ENCODE results near the gene GINM1. TPM values are rescaled to one million over a fixed set of nuclear protein-coding genes. Genes with fewer than 3 reads are reported as not detected.

The GINM1 gene
- total and polyA plus RNA-seq, 2 of the 8 experiments (the other 6 are each of a cell fraction or from before 2014, with no cell fraction given), result 5.1 to 21.6 TPM

- ChIA-PET POLR2A (ENCODE audit: partially characterized antibody) (interaction anchor here (0.6 to 0.7 kb wide), 2 partner anchors 50 to 464 kb away, joined by 3 read pairs; no protein-coding TSS in a partner anchor), CTCF (ENCODE audit: partially characterized antibody) (interaction anchor here (3.3 kb wide), 1 partner anchor 12 kb away, joined by 17 read pairs; no protein-coding TSS in a partner anchor)
- H3K18ac ChIP-seq (ENCODE audit: extremely low read depth, low read length), result no peak overlapping the region
- no peak overlapping the region for H2AFZ ChIP-seq (ENCODE audit: low read length)
- H3K36me3 ChIP-seq (ENCODE audit: control insufficient read depth in 2 of 4, insufficient read depth in 4 of 4, low read length in 3 of 4), result peaks cover 4 to 64% (median 18%) of the 10 kb centered on the region in 4 experiments; a peak in 7 of 8 replicates
- WGBS, 2 experiments (ENCODE audit: extremely low coverage in 1 of 2, insufficient coverage in 1 of 2, insufficient read length in 1 of 2, insufficient replicate concordance in 2 of 2, low coverage in 1 of 2, low lambda C conversion rate in 2 of 2, missing lambda C conversion rate in 1 of 2), result 93% methylated on average over 5 of the region's 5 CpGs; no CpG with 5 or more reads in 1 of the 2 experiments
- no peak overlapping the region for H2BK5ac ChIP-seq (ENCODE audit: low read depth, low read length)
- H3K9me3 ChIP-seq (ENCODE audit: insufficient read depth in 2 of 2, low read depth in 1 of 2, low read length in 1 of 2), result no peaks in the 10 kb centered on the region
- H4K91ac ChIP-seq (replicated peaks; ENCODE audit: insufficient read length, low read length), result no peak overlapping the region
- H2BK20ac ChIP-seq (ENCODE audit: low read length), result no peak overlapping the region
- H3K4me2 ChIP-seq (ENCODE audit: insufficient read depth in 1 of 2, low read depth in 2 of 2, low read length in 2 of 2), result no peak overlapping the region
- no peak overlapping the region for H2BK12ac ChIP-seq (ENCODE audit: low read depth, low read length)
- H3K4ac ChIP-seq (replicated peaks; ENCODE audit: insufficient read length, low read depth, low read length), result no peak overlapping the region
- FAIRE-seq, result no peak
- H3K4me1 ChIP-seq (replicated peaks in 1 of 4; ENCODE audit: control insufficient read depth in 3 of 4, insufficient read depth in 4 of 4, low read length in 3 of 4), result no peaks in the 10 kb centered on the region
- no peak overlapping the region for H4K5ac ChIP-seq (ENCODE audit: insufficient read length, low read depth, low read length)
- H2BK120ac ChIP-seq (replicated peaks; ENCODE audit: low read depth, low read length), result no peak overlapping the region
- H3K79me2 ChIP-seq (ENCODE audit: control insufficient read depth in 1 of 2, insufficient read depth in 2 of 2, low read length in 2 of 2), result no peaks in the 10 kb centered on the region
- H3K56ac ChIP-seq (replicated peaks; ENCODE audit: insufficient read length, low read depth, low read length), result no peak overlapping the region
- no peak overlapping the region for H2AK5ac ChIP-seq (ENCODE audit: low read depth, low read length)
- H3K27me3 ChIP-seq (replicated peaks in 1 of 4; ENCODE audit: control insufficient read depth in 3 of 4, extremely low read depth in 1 of 4, insufficient read depth in 3 of 4, low read length in 3 of 4), result no peaks in the 10 kb centered on the region
- H4K20me1 ChIP-seq (replicated peaks in 1 of 2; ENCODE audit: control insufficient read depth in 1 of 2, insufficient read depth in 2 of 2, low read length in 2 of 2), result no peaks in the 10 kb centered on the region
- no peaks in the 10 kb centered on the region for H3K79me1 ChIP-seq (ENCODE audit: low read depth, low read length)
- no peak overlapping the region for H4K8ac ChIP-seq (ENCODE audit: extremely low read depth, insufficient read depth, low read length)
- H3K27ac ChIP-seq (ENCODE audit: low read depth, low read length), result no peak overlapping the region
- TF ChIP-seq ATF2 (IDR thresholded peaks at IDR 0.05; ENCODE audit: low read length) (no peak), ASH2L (IDR thresholded peaks at IDR 0.05; ENCODE audit: low read length) (no peak), HDAC2 (IDR thresholded peaks at IDR 0.05; ENCODE audit: borderline replicate concordance in 1 of 2, low read depth in 2 of 2, low read length in 2 of 2) (no peak), SAP30 (IDR thresholded peaks at IDR 0.05; ENCODE audit: insufficient read depth, insufficient replicate concordance, low read length) (no peak), E2F6 (IDR thresholded peaks at IDR 0.05) (no peak)
- H3K23me2 ChIP-seq (ENCODE audit: low read depth, low read length), result no peaks in the 10 kb centered on the region
- H3K14ac ChIP-seq (ENCODE audit: insufficient read length), result no peak overlapping the region
- DNase-seq (ENCODE audit: low read depth in 1 of 2, low spot score in 2 of 2), result no peak
- no peak overlapping the region for H3K23ac ChIP-seq (ENCODE audit: insufficient read length)
- no peak overlapping the region for H2BK15ac ChIP-seq (ENCODE audit: low read length)
- no peak overlapping the region for H3K4me3 ChIP-seq (ENCODE audit: extremely low read depth in 1 of 4, insufficient read depth in 2 of 4, low read depth in 3 of 4, low read length in 4 of 4)
- H3K9ac ChIP-seq (replicated peaks in 1 of 4; ENCODE audit: extremely low read depth in 1 of 4, low read depth in 3 of 4, low read length in 3 of 4), result no peak overlapping the region
Measured at GRCh38 chr6:149529650-149530049, 36.5 kb upstream of the GINM1 start.

Data from H1 (cell line).